Endothelial cell of umbilical vein (primary cell): ENCODE measurements around the gene GNL2. TPM values are rescaled to one million over a fixed set of nuclear protein-coding genes. Genes with fewer than 3 reads are reported as not detected.

ENCODE experiments used
- BruUV-seq: library from RNA; stranded (reverse); fragments of 400-500 nt; replicated peaks from 2 replicates; lab custom pipeline; 2021; lab: Mats Ljungman, UMichigan
- CTCF ChIA-PET: fragments of 300-600, 350-600 bp; sonication (Branson Sonifier 250); formaldehyde crosslinking; loops from one replicate; lab custom pipeline; 2021; ENCODE audit warnings: antibody characterized with exemption, inconsistent platforms; lab: Charles Lee
- POLR2A ChIA-PET: fragments of 300-600, 350-600 bp; sonication (Branson Sonifier 250); formaldehyde crosslinking; loops from one replicate; lab custom pipeline; 2021; ENCODE audit warnings: antibody characterized with exemption, inconsistent platforms; lab: Charles Lee
- DNase-seq: peaks from one replicate; pipeline ENCODE4 v3.0.0-alpha.2; 2011; ENCODE audit warnings: low read depth, low spot score
- FAIRE-seq: peaks from 2 replicates; lab custom pipeline; 2011; peaks lifted over from hg19 to GRCh38; lab: Jason Lieb, UNC
- H2AFZ ChIP-seq: 2 replicates; pipeline ENCODE4 v1.6.0; 2012; ENCODE audit warnings: low read depth, low read length, control low read depth, inconsistent platforms
- H3K27ac ChIP-seq: 2 replicates; pipeline ENCODE4 v1.5.1; 2011; ENCODE audit warnings: low read depth, mild to moderate bottlenecking, control low read depth, low read length, moderate library complexity; ENCODE audit not compliant: insufficient read depth
- H3K27me3 ChIP-seq, 2 experiments: 2 replicates each; pipeline versions ENCODE4 v1.6.0 to v1.6.1; 2011; ENCODE audit warnings: low read length in 2 of 2, mixed read lengths in 1 of 2; ENCODE audit not compliant: control insufficient read depth in 2 of 2, insufficient read depth in 2 of 2
- H3K36me3 ChIP-seq, 2 experiments: 2 replicates in 1 of 2; 3 replicates in 1 of 2; pipeline ENCODE4 v1.5.1; 2011; ENCODE audit warnings: low read length in 2 of 2, mild to moderate bottlenecking in 1 of 2, moderate library complexity in 1 of 2; ENCODE audit not compliant: control insufficient read depth in 2 of 2, insufficient read depth in 2 of 2; ENCODE audit errors: extremely low read depth in 1 of 2
- H3K4me1 ChIP-seq: 3 replicates; pipeline ENCODE4 v1.5.1; 2011; ENCODE audit warnings: mild to moderate bottlenecking, low read length; ENCODE audit not compliant: control insufficient read depth, insufficient read depth; ENCODE audit errors: extremely low read depth
- H3K4me2 ChIP-seq: 2 replicates; pipeline ENCODE4 v1.6.1; 2011; ENCODE audit warnings: low read length, control low read depth, mixed read lengths; ENCODE audit not compliant: insufficient read depth
- H3K4me3 ChIP-seq, 3 experiments: fragments of 200-600 bp in 1 of 3; sonication (generic), shearing (Covaris generic) in 1 of 3; replicated peaks in 1 of 3; 2 replicates each; pipeline ENCODE4 v1.5.1; 2011 to 2016; ENCODE audit warnings: control low read depth in 3 of 3, low read length in 3 of 3, mild to moderate bottlenecking in 2 of 3, inconsistent platforms in 1 of 3, low read depth in 1 of 3, moderate library complexity in 1 of 3; ENCODE audit not compliant: insufficient read depth in 1 of 3
- H3K79me2 ChIP-seq: 2 replicates; pipeline ENCODE4 v1.6.0; 2012; ENCODE audit warnings: low read length, inconsistent platforms; ENCODE audit not compliant: control insufficient read depth, insufficient read depth
- H3K9ac ChIP-seq: replicated peaks from 2 replicates; pipeline ENCODE3; 2011; ENCODE audit warnings: low read length, control low read depth; ENCODE audit not compliant: insufficient read depth; ENCODE audit errors: extremely low read depth
- H3K9me1 ChIP-seq: replicated peaks from 3 replicates; pipeline ENCODE4 v1.6.0; 2011; ENCODE audit warnings: mild to moderate bottlenecking, low read length; ENCODE audit not compliant: control insufficient read depth, insufficient read depth; ENCODE audit errors: extremely low read depth
- H3K9me3 ChIP-seq: replicated peaks from 2 replicates; pipeline ENCODE4 v1.5.1; 2012; ENCODE audit warnings: low read length, inconsistent platforms; ENCODE audit not compliant: control insufficient read depth, insufficient read depth
- H4K20me1 ChIP-seq: replicated peaks from 2 replicates; pipeline ENCODE3; 2011; ENCODE audit warnings: mild to moderate bottlenecking, low read length; ENCODE audit not compliant: control insufficient read depth, insufficient read depth; ENCODE audit errors: extremely low read depth
- GATA2 ChIP-seq: IDR thresholded peaks from 2 replicates; pipeline ENCODE4 v1.7.0; 2011; ENCODE audit warnings: low read depth, mild to moderate bottlenecking, moderate library complexity, mixed read lengths, low read length; ENCODE audit not compliant: insufficient read length, insufficient read depth
- JUN ChIP-seq: IDR thresholded peaks from 2 replicates; pipeline ENCODE4 v1.6.1; 2011; ENCODE audit warnings: borderline replicate concordance, low read depth; ENCODE audit not compliant: insufficient read length, insufficient read depth
- MYC ChIP-seq: IDR thresholded peaks from one replicate; pipeline ENCODE4 v1.6.1; 2011; ENCODE audit warnings: mild to moderate bottlenecking, low read depth, low read length
- POLR2AphosphoS5 ChIP-seq: IDR thresholded peaks from 2 replicates; pipeline ENCODE4 v1.6.1; 2012; ENCODE audit warnings: low read depth, mild to moderate bottlenecking, control low read depth, low read length, moderate library complexity; ENCODE audit not compliant: insufficient read depth
- dilution Hi-C: fragments of 300-500 bp; cut with MboI; formaldehyde crosslinking; loops from one replicate; pipeline ENCODE4 v1.15.0; 2019; ENCODE audit warnings: low sequenced_read_pairs; ENCODE audit not compliant: extremely low pct_ligation_motif_present
- intact Hi-C: fragments of 100-400 bp; cut with micrococcal nuclease; formaldehyde crosslinking; loops from one replicate; pipeline ENCODE4 v1.10.0; 2022
- polyA plus RNA-seq, 4 experiments: library from polyadenylated mRNA; depleted of rRNA in 3 of 4; stranded (reverse) in 3 of 4; unstranded in 1 of 4; fragments of >200 nt; gene quantifications; 2 replicates each; pipeline versions ENCODE4 v1.2.1 to v1.2.3, GENCODE V29; 2011 to 2012; ENCODE audit warnings: missing spikeins in 1 of 4
- total RNA-seq: library from RNA; stranded (reverse); gene quantifications from 2 replicates; pipeline ENCODE4 v1.2.3, GENCODE V29; 2021
- TF ChIP-seq, protein P1 (sequence below), 2 donors: IDR thresholded peaks; 1 replicate in 1 of 2; 2 replicates in 1 of 2; pipeline ENCODE4 v1.5.1; 2011; ENCODE audit warnings: low read length in 2 of 2, mild to moderate bottlenecking in 2 of 2, moderate library complexity in 2 of 2, control low read depth in 1 of 2, inconsistent platforms in 1 of 2, low read depth in 1 of 2; ENCODE audit not compliant: insufficient read depth in 1 of 2; ENCODE audit errors: extremely low read depth in 1 of 2

Gene GNL2
- total and polyA plus RNA-seq, 2 donors (not counting 3 experiments of a cell fraction or from before 2014, with no cell fraction given): 18.0 to 55.5 TPM

DNA sequence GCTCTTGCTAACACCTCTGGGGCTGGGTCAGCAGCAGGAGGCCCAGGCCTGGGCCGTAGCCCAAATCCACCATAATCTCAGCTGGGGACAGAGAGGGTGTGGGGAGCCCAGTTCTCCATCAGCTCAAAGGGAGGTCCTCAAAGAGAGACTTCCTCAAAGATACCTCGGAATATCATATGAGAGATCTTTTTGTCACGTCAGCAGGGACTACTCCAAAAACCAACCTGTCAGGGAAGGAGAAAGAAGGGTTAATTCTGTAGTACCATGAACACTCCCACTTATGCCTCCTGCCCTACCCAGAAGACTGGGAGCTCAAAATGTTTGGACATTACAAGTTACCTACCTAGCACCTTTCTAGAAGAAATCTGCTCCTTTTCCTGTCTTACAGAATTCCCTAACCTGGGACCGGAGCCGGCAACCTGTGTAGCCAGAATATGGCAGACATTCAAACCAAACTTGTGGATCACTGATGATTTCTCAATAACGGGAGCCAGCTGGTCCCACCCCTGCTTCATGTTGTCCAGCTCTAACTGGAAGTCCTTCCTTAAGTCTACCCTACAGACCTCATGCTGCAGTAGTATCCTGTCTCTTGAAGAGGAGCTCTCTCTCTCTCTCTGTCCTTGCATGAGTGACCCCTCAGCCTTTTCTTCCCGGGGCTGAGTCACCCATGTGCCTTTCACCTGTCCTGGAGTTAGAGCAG lies 34.1 kb upstream of the GNL2 start:
- Histone ChIP-seq H3K36me3 (no peaks in the 10 kb centered on the region), H4K20me1 (no peaks in the 10 kb centered on the region), H3K9ac (no peak overlapping the region), H3K9me1 (no peaks in the 10 kb centered on the region), H3K79me2 (no peaks in the 10 kb centered on the region), H3K27ac (no peak overlapping the region), H2AFZ (no peak overlapping the region), H3K4me2 (no peak overlapping the region), H3K9me3 (no peaks in the 10 kb centered on the region), H3K4me1 (no peaks in the 10 kb centered on the region), H3K4me3 (no peak overlapping the region), H3K27me3 (peaks cover 48 to 53% of the 10 kb centered on the region in 2 experiments)
- intact Hi-C loops (no loop called here), dilution Hi-C loops (no loop called here)
- TF ChIP-seq GATA2 (no peak), MYC (no peak), JUN (no peak), POLR2AphosphoS5 (no peak)
- TF ChIP-seq, protein P1, sequence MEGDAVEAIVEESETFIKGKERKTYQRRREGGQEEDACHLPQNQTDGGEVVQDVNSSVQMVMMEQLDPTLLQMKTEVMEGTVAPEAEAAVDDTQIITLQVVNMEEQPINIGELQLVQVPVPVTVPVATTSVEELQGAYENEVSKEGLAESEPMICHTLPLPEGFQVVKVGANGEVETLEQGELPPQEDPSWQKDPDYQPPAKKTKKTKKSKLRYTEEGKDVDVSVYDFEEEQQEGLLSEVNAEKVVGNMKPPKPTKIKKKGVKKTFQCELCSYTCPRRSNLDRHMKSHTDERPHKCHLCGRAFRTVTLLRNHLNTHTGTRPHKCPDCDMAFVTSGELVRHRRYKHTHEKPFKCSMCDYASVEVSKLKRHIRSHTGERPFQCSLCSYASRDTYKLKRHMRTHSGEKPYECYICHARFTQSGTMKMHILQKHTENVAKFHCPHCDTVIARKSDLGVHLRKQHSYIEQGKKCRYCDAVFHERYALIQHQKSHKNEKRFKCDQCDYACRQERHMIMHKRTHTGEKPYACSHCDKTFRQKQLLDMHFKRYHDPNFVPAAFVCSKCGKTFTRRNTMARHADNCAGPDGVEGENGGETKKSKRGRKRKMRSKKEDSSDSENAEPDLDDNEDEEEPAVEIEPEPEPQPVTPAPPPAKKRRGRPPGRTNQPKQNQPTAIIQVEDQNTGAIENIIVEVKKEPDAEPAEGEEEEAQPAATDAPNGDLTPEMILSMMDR (IDR thresholded peaks at IDR 0.05; ENCODE audit: extremely low read depth in 1 of 2, insufficient read depth in 1 of 2, low read depth in 1 of 2, low read length in 2 of 2): no peak
- ChIA-PET CTCF (no interaction called here), POLR2A (no interaction called here)
- DNase-seq (no peak), FAIRE-seq (no peak)
- BruUV-seq: no TSS peak
